IMR-90 (cell line): ENCODE data around the gene CFP. TPM values are rescaled to one million over a fixed set of nuclear protein-coding genes. Genes with fewer than 3 reads are reported as not detected.

Experiments used
- ATAC-seq: fragments of 200-7000 bp; cut with Tn5 transposase; 2 replicates; pipeline ENCODE4 v1.9.1; 2020; ENCODE audit warnings: low read depth, mild to moderate bottlenecking, moderate library complexity
- BruUV-seq: library from RNA; stranded (reverse); fragments of 400-500 nt; replicated peaks from 2 replicates; lab custom pipeline; 2021; lab: Mats Ljungman, UMichigan
- CTCF ChIA-PET: fragments of 300-600 bp; formaldehyde crosslinking; extraction: SDS; loops from one replicate; lab custom pipeline; 2021; ENCODE audit warnings: antibody characterized with exemption; lab: Yijun Ruan, JAX
- POLR2A ChIA-PET: fragments of 300-600 bp; sonication (Branson Sonifier 250); formaldehyde crosslinking; loops from one replicate; lab custom pipeline; 2022; ENCODE audit warnings: antibody characterized with exemption; ENCODE audit not compliant: unreplicated experiment; lab: Charles Lee
- DNase-seq: peaks from one replicate; pipeline ENCODE4 v3.0.0; 2013
- H2AFZ ChIP-seq: replicated peaks from 2 replicates; pipeline ENCODE3; 2013; ENCODE audit warnings: low read length, mild to moderate bottlenecking; ENCODE audit not compliant: poor library complexity
- H2AK5ac ChIP-seq: 2 replicates; pipeline ENCODE4 v1.6.1; 2013; ENCODE audit warnings: low read depth, low read length, inconsistent platforms
- H2AK9ac ChIP-seq: replicated peaks from 2 replicates; pipeline ENCODE3; 2013; ENCODE audit warnings: mild to moderate bottlenecking, low read depth, low read length, moderate library complexity; ENCODE audit not compliant: poor library complexity
- H2BK120ac ChIP-seq: 2 replicates; pipeline ENCODE4 v1.6.1; 2013; ENCODE audit warnings: low read depth, low read length, inconsistent platforms
- H2BK15ac ChIP-seq: 3 replicates; pipeline ENCODE4 v1.6.1; 2013; ENCODE audit warnings: low read depth, low read length, inconsistent platforms
- H2BK20ac ChIP-seq: 2 replicates; pipeline ENCODE4 v1.6.1; 2013; ENCODE audit warnings: low read depth, mild to moderate bottlenecking, inconsistent platforms, low read length, moderate library complexity
- H2BK5ac ChIP-seq: 2 replicates; pipeline ENCODE4 v1.6.1; 2013; ENCODE audit warnings: mild to moderate bottlenecking, low read depth, low read length, inconsistent platforms; ENCODE audit not compliant: poor library complexity, severe bottlenecking
- H3K14ac ChIP-seq: replicated peaks from 2 replicates; pipeline ENCODE4 v1.6.1; 2013; ENCODE audit warnings: low read depth, low read length, inconsistent platforms
- H3K18ac ChIP-seq: 2 replicates; pipeline ENCODE4 v1.6.1; 2013; ENCODE audit warnings: low read depth, low read length, control low read depth
- H3K23ac ChIP-seq: 2 replicates; pipeline ENCODE4 v1.6.1; 2013; ENCODE audit warnings: low read depth, low read length, inconsistent platforms
- H3K27ac ChIP-seq: 2 replicates; pipeline ENCODE4 v1.5.1; 2013; ENCODE audit warnings: mild to moderate bottlenecking, control low read depth, low read length; ENCODE audit not compliant: insufficient read depth
- H3K27me3 ChIP-seq: 2 replicates; pipeline ENCODE4 v1.6.1; 2013; ENCODE audit warnings: low read length; ENCODE audit not compliant: control insufficient read depth, insufficient read depth
- H3K36me3 ChIP-seq: 2 replicates; pipeline ENCODE4 v1.6.1; 2013; ENCODE audit warnings: low read length, mixed read lengths; ENCODE audit not compliant: control insufficient read depth, insufficient read depth
- H3K4ac ChIP-seq: 2 replicates; pipeline ENCODE4 v1.6.1; 2013; ENCODE audit warnings: low read depth, low read length, inconsistent platforms
- H3K4me1 ChIP-seq: 2 replicates; pipeline ENCODE4 v1.6.1; 2013; ENCODE audit warnings: low read length, mixed read lengths; ENCODE audit not compliant: control insufficient read depth, insufficient read depth
- H3K4me2 ChIP-seq: 2 replicates; pipeline ENCODE4 v1.6.1; 2013; ENCODE audit warnings: low read depth, mild to moderate bottlenecking, control low read depth, low read length, moderate library complexity
- H3K4me3 ChIP-seq: 2 replicates; pipeline ENCODE4 v1.5.1; 2013; ENCODE audit warnings: low read depth, mild to moderate bottlenecking, control low read depth, low read length, moderate library complexity; ENCODE audit not compliant: insufficient read depth
- H3K56ac ChIP-seq: 2 replicates; pipeline ENCODE4 v1.6.1; 2013; ENCODE audit warnings: low read length, inconsistent platforms; ENCODE audit not compliant: insufficient read depth; ENCODE audit errors: extremely low read depth
- H3K79me1 ChIP-seq, 2 experiments: 2 replicates each; pipeline ENCODE4 v1.6.1; 2013; ENCODE audit warnings: low read length in 2 of 2, inconsistent platforms in 1 of 2, low read depth in 1 of 2
- H3K9ac ChIP-seq: 2 replicates; pipeline ENCODE4 v1.6.1; 2013; ENCODE audit warnings: low read depth, low read length, control low read depth
- H3K9me1 ChIP-seq: 2 replicates; pipeline ENCODE4 v1.6.1; 2013; ENCODE audit warnings: low read length, inconsistent platforms; ENCODE audit not compliant: insufficient read depth
- H3K9me3 ChIP-seq: 2 replicates; pipeline ENCODE4 v1.6.1; 2013; ENCODE audit warnings: low read length; ENCODE audit not compliant: control insufficient read depth, insufficient read depth
- H4K20me1 ChIP-seq: 2 replicates; pipeline ENCODE4 v1.6.1; 2013; ENCODE audit warnings: low read length, inconsistent platforms; ENCODE audit not compliant: insufficient read depth
- H4K5ac ChIP-seq: 2 replicates; pipeline ENCODE4 v1.6.1; 2013; ENCODE audit warnings: mild to moderate bottlenecking, low read depth, low read length, control low read depth
- H4K8ac ChIP-seq, 2 experiments: 2 replicates each; pipeline ENCODE4 v1.6.1; 2013; ENCODE audit warnings: low read depth in 2 of 2, low read length in 2 of 2, control low read depth in 1 of 2, inconsistent platforms in 1 of 2
- H4K91ac ChIP-seq: 2 replicates; pipeline ENCODE4 v1.6.1; 2013; ENCODE audit warnings: low read depth, low read length, inconsistent platforms; ENCODE audit not compliant: insufficient read depth
- BHLHE40 ChIP-seq: fragments of 150-350 bp; IDR thresholded peaks from 2 replicates; pipeline ENCODE4 v1.6.1; 2016; ENCODE audit warnings: mild to moderate bottlenecking, low read depth, low read length
- CEBPB ChIP-seq: IDR thresholded peaks from 2 replicates; pipeline ENCODE4 v1.6.1; 2012; ENCODE audit warnings: low read depth, low read length, improper control_type of control experiment
- CHD1 ChIP-seq: IDR thresholded peaks from 2 replicates; pipeline ENCODE4 v1.6.1; 2012; ENCODE audit warnings: low read depth, low read length, improper control_type of control experiment
- CTCF ChIP-seq: conservative IDR thresholded peaks from 2 replicates; pipeline ENCODE4 v1.5.1; 2012; ENCODE audit warnings: mild to moderate bottlenecking, low read depth, low read length, improper control_type of control experiment
- FOS ChIP-seq: fragments of 150-350 bp; IDR thresholded peaks from 2 replicates; pipeline ENCODE4 v1.6.1; 2016; ENCODE audit warnings: low read depth, low read length
- MAFK ChIP-seq: IDR thresholded peaks from 2 replicates; pipeline ENCODE4 v1.6.1; 2012; ENCODE audit warnings: low read depth, low read length, improper control_type of control experiment
- MAZ ChIP-seq: IDR thresholded peaks from 2 replicates; pipeline ENCODE4 v1.6.1; 2012; ENCODE audit warnings: low read depth, mild to moderate bottlenecking, low read length, improper control_type of control experiment, moderate library complexity, borderline replicate concordance
- MXI1 ChIP-seq: IDR thresholded peaks from 2 replicates; pipeline ENCODE4 v1.6.1; 2012; ENCODE audit warnings: low read depth, mild to moderate bottlenecking, low read length, moderate library complexity, borderline replicate concordance
- NFE2L2 ChIP-seq: fragments of 150-350 bp; IDR thresholded peaks from 2 replicates; pipeline ENCODE4 v1.6.1; 2016; ENCODE audit warnings: low read depth, mild to moderate bottlenecking, low read length
- POLR2A ChIP-seq: IDR thresholded peaks from 2 replicates; pipeline ENCODE4 v1.6.1; 2012; ENCODE audit warnings: mild to moderate bottlenecking, low read depth, low read length
- RAD21 ChIP-seq: IDR thresholded peaks from 2 replicates; pipeline ENCODE4 v1.6.1; 2012; ENCODE audit warnings: low read length, improper control_type of control experiment
- RCOR1 ChIP-seq: IDR thresholded peaks from 2 replicates; pipeline ENCODE4 v1.6.1; 2012; ENCODE audit warnings: mild to moderate bottlenecking, low read length, improper control_type of control experiment; ENCODE audit not compliant: insufficient replicate concordance
- RFX5 ChIP-seq: IDR thresholded peaks from 2 replicates; pipeline ENCODE4 v1.8.0; 2012; ENCODE audit warnings: low read depth, mild to moderate bottlenecking, low read length, moderate library complexity
- SMC3 ChIP-seq: fragments of 150-350 bp; IDR thresholded peaks from 2 replicates; pipeline ENCODE4 v1.6.1; 2016; ENCODE audit warnings: low read depth, mild to moderate bottlenecking, antibody characterized with exemption, low read length, moderate library complexity
- USF2 ChIP-seq: fragments of 150-350 bp; IDR thresholded peaks from 2 replicates; pipeline ENCODE4 v1.6.1; 2017; ENCODE audit warnings: mild to moderate bottlenecking, antibody characterized with exemption, low read length, low read depth
- WGBS, 2 experiments: methylation state at CpG; one replicate each; pipeline versions ENCODE4 v1.1.5 to v1.1.7; 2013; ENCODE audit warnings: missing lambda C conversion rate in 2 of 2; ENCODE audit not compliant: insufficient read length in 1 of 2; ENCODE audit errors: extremely low coverage in 2 of 2; 5-methylcytosine and 5-hydroxymethylcytosine counted together
- dilution Hi-C: fragments of 300-500 bp; cut with HindIII; formaldehyde crosslinking; loops from one replicate; pipeline ENCODE4 v1.14.3; 2018; ENCODE audit warnings: low sequenced_read_pairs; ENCODE audit not compliant: unreplicated experiment
- in situ Hi-C: fragments of 300-500 bp; cut with MboI; formaldehyde crosslinking; loops from 3 replicates; pipeline ENCODE4 v1.14.3; 2019; ENCODE audit warnings: low sequenced_read_pairs, inconsistent platforms, mixed read lengths
- intact Hi-C: fragments of 100-400 bp; cut with micrococcal nuclease; formaldehyde crosslinking; loops from 2 replicates; pipeline ENCODE4 v1.10.0; 2022
- polyA plus RNA-seq, 3 experiments: library from polyadenylated mRNA; depleted of rRNA; stranded (reverse); fragments of >200 nt; gene quantifications; 2 replicates each; pipeline ENCODE4 v1.2.3, GENCODE V29; 2012; ENCODE audit warnings: low replicate concordance in 1 of 3
- total RNA-seq: library from RNA; depleted of rRNA; stranded (reverse); fragments of >200 nt; gene quantifications from 2 replicates; pipeline ENCODE4 v1.2.3, GENCODE V29; 2012
- TF ChIP-seq, protein P1 (sequence below): fragments of 150-350 bp; IDR thresholded peaks from 2 replicates; pipeline ENCODE4 v1.6.1; 2016; ENCODE audit warnings: low read depth, mild to moderate bottlenecking, low read length, moderate library complexity, borderline replicate concordance

CFP gene
- total and polyA plus RNA-seq, 2 of the 4 experiments (the other 2 are of a cell fraction): under 0.01 to 0.14 TPM

GRCh38 chrX:47632666-47633065 is 2.9 kb upstream of the CFP start:
- H3K27ac ChIP-seq: no peak overlapping the region
- peaks cover 23% of the 10 kb centered on the region; the same call in 1 of the 2 replicates for H3K36me3 ChIP-seq
- ATAC-seq (no peak), DNase-seq (no peak)
- no peak overlapping the region for H2BK15ac ChIP-seq
- H3K4me3 ChIP-seq: no peak overlapping the region
- H3K9ac ChIP-seq: no peak overlapping the region
- no peak overlapping the region for H4K5ac ChIP-seq
- no peaks in the 10 kb centered on the region for H3K79me1 ChIP-seq
- TF ChIP-seq RFX5 (no peak), CTCF (no peak), RAD21 (no peak), FOS (no peak), POLR2A (no peak), CEBPB (no peak), BHLHE40 (no peak), MAZ (no peak), MAFK (no peak), MXI1 (no peak), RCOR1 (no peak), USF2 (no peak), CHD1 (no peak), SMC3 (no peak), NFE2L2 (no peak)
- TF ChIP-seq, protein P1, sequence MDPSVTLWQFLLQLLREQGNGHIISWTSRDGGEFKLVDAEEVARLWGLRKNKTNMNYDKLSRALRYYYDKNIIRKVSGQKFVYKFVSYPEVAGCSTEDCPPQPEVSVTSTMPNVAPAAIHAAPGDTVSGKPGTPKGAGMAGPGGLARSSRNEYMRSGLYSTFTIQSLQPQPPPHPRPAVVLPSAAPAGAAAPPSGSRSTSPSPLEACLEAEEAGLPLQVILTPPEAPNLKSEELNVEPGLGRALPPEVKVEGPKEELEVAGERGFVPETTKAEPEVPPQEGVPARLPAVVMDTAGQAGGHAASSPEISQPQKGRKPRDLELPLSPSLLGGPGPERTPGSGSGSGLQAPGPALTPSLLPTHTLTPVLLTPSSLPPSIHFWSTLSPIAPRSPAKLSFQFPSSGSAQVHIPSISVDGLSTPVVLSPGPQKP: no peak
- no peaks in the 10 kb centered on the region for H3K27me3 ChIP-seq
- no peak overlapping the region for H2AK5ac ChIP-seq
- 0 out of 2 replicates have a peak, but pooled peaks cover 2% of the 10 kb centered on the region for H3K9me3 ChIP-seq
- H3K4ac ChIP-seq: no peak overlapping the region
- WGBS, 2 experiments: 80% methylated on average over 2 of the region's 4 CpGs; no CpG with 5 or more reads in 1 of the 2 experiments
- in situ Hi-C loops (loop anchor here (25.0 kb wide), 1 partner anchor 420 kb away; the partner anchor contains the start of gene CDK16), dilution Hi-C loops (no loop called here), intact Hi-C loops (no loop called here)
- ChIA-PET CTCF (no interaction called here), POLR2A (no interaction called here)
- no peak overlapping the region for H3K23ac ChIP-seq
- H2BK20ac ChIP-seq: no peak overlapping the region
- H2BK5ac ChIP-seq: no peak overlapping the region
- H3K56ac ChIP-seq: no peak overlapping the region
- H3K4me2 ChIP-seq: no peak overlapping the region
- H3K18ac ChIP-seq: no peak overlapping the region
- H2AK9ac ChIP-seq: no peak overlapping the region
- H4K91ac ChIP-seq: no peak overlapping the region
- H4K20me1 ChIP-seq: no peaks in the 10 kb centered on the region; the same call in 1 of the 2 replicates
- no peak overlapping the region for H2BK120ac ChIP-seq
- H4K8ac ChIP-seq: no peak overlapping the region
- no peak overlapping the region for H2AFZ ChIP-seq
- H3K4me1 ChIP-seq: no peaks in the 10 kb centered on the region
- H3K9me1 ChIP-seq: no peaks in the 10 kb centered on the region
- no peak overlapping the region for H3K14ac ChIP-seq
- BruUV-seq: no TSS peak
